IMR-90 (cell line): ENCODE results near the gene METAP2. TPM values are rescaled to one million over a fixed set of nuclear protein-coding genes. Genes with fewer than 3 reads are reported as not detected.

Experiments used
- ATAC-seq: fragments of 200-7000 bp; cut with Tn5 transposase; 2 replicates; pipeline ENCODE4 v1.9.1; 2020; ENCODE audit warnings: low read depth, mild to moderate bottlenecking, moderate library complexity
- BruUV-seq: library from RNA; stranded (reverse); fragments of 400-500 nt; replicated peaks from 2 replicates; lab custom pipeline; 2021; lab: Mats Ljungman, UMichigan
- CTCF ChIA-PET: fragments of 300-600 bp; formaldehyde crosslinking; extraction: SDS; loops from one replicate; lab custom pipeline; 2021; ENCODE audit warnings: antibody characterized with exemption; lab: Yijun Ruan, JAX
- POLR2A ChIA-PET: fragments of 300-600 bp; sonication (Branson Sonifier 250); formaldehyde crosslinking; loops from one replicate; lab custom pipeline; 2022; ENCODE audit warnings: antibody characterized with exemption; ENCODE audit not compliant: unreplicated experiment; lab: Charles Lee
- DNase-seq: peaks from one replicate; pipeline ENCODE4 v3.0.0; 2013
- H2AFZ ChIP-seq: replicated peaks from 2 replicates; pipeline ENCODE3; 2013; ENCODE audit warnings: low read length, mild to moderate bottlenecking; ENCODE audit not compliant: poor library complexity
- H2AK5ac ChIP-seq: 2 replicates; pipeline ENCODE4 v1.6.1; 2013; ENCODE audit warnings: low read depth, low read length, inconsistent platforms
- H2AK9ac ChIP-seq: replicated peaks from 2 replicates; pipeline ENCODE3; 2013; ENCODE audit warnings: mild to moderate bottlenecking, low read depth, low read length, moderate library complexity; ENCODE audit not compliant: poor library complexity
- H2BK120ac ChIP-seq: 2 replicates; pipeline ENCODE4 v1.6.1; 2013; ENCODE audit warnings: low read depth, low read length, inconsistent platforms
- H2BK15ac ChIP-seq: 3 replicates; pipeline ENCODE4 v1.6.1; 2013; ENCODE audit warnings: low read depth, low read length, inconsistent platforms
- H2BK20ac ChIP-seq: 2 replicates; pipeline ENCODE4 v1.6.1; 2013; ENCODE audit warnings: low read depth, mild to moderate bottlenecking, inconsistent platforms, low read length, moderate library complexity
- H2BK5ac ChIP-seq: 2 replicates; pipeline ENCODE4 v1.6.1; 2013; ENCODE audit warnings: mild to moderate bottlenecking, low read depth, low read length, inconsistent platforms; ENCODE audit not compliant: poor library complexity, severe bottlenecking
- H3K14ac ChIP-seq: replicated peaks from 2 replicates; pipeline ENCODE4 v1.6.1; 2013; ENCODE audit warnings: low read depth, low read length, inconsistent platforms
- H3K18ac ChIP-seq: 2 replicates; pipeline ENCODE4 v1.6.1; 2013; ENCODE audit warnings: low read depth, low read length, control low read depth
- H3K23ac ChIP-seq: 2 replicates; pipeline ENCODE4 v1.6.1; 2013; ENCODE audit warnings: low read depth, low read length, inconsistent platforms
- H3K27ac ChIP-seq: 2 replicates; pipeline ENCODE4 v1.5.1; 2013; ENCODE audit warnings: mild to moderate bottlenecking, control low read depth, low read length; ENCODE audit not compliant: insufficient read depth
- H3K27me3 ChIP-seq: 2 replicates; pipeline ENCODE4 v1.6.1; 2013; ENCODE audit warnings: low read length; ENCODE audit not compliant: control insufficient read depth, insufficient read depth
- H3K36me3 ChIP-seq: 2 replicates; pipeline ENCODE4 v1.6.1; 2013; ENCODE audit warnings: low read length, mixed read lengths; ENCODE audit not compliant: control insufficient read depth, insufficient read depth
- H3K4ac ChIP-seq: 2 replicates; pipeline ENCODE4 v1.6.1; 2013; ENCODE audit warnings: low read depth, low read length, inconsistent platforms
- H3K4me1 ChIP-seq: 2 replicates; pipeline ENCODE4 v1.6.1; 2013; ENCODE audit warnings: low read length, mixed read lengths; ENCODE audit not compliant: control insufficient read depth, insufficient read depth
- H3K4me2 ChIP-seq: 2 replicates; pipeline ENCODE4 v1.6.1; 2013; ENCODE audit warnings: low read depth, mild to moderate bottlenecking, control low read depth, low read length, moderate library complexity
- H3K4me3 ChIP-seq: 2 replicates; pipeline ENCODE4 v1.5.1; 2013; ENCODE audit warnings: low read depth, mild to moderate bottlenecking, control low read depth, low read length, moderate library complexity; ENCODE audit not compliant: insufficient read depth
- H3K56ac ChIP-seq: 2 replicates; pipeline ENCODE4 v1.6.1; 2013; ENCODE audit warnings: low read length, inconsistent platforms; ENCODE audit not compliant: insufficient read depth; ENCODE audit errors: extremely low read depth
- H3K79me1 ChIP-seq, 2 experiments: 2 replicates each; pipeline ENCODE4 v1.6.1; 2013; ENCODE audit warnings: low read length in 2 of 2, inconsistent platforms in 1 of 2, low read depth in 1 of 2
- H3K9ac ChIP-seq: 2 replicates; pipeline ENCODE4 v1.6.1; 2013; ENCODE audit warnings: low read depth, low read length, control low read depth
- H3K9me1 ChIP-seq: 2 replicates; pipeline ENCODE4 v1.6.1; 2013; ENCODE audit warnings: low read length, inconsistent platforms; ENCODE audit not compliant: insufficient read depth
- H3K9me3 ChIP-seq: 2 replicates; pipeline ENCODE4 v1.6.1; 2013; ENCODE audit warnings: low read length; ENCODE audit not compliant: control insufficient read depth, insufficient read depth
- H4K20me1 ChIP-seq: 2 replicates; pipeline ENCODE4 v1.6.1; 2013; ENCODE audit warnings: low read length, inconsistent platforms; ENCODE audit not compliant: insufficient read depth
- H4K5ac ChIP-seq: 2 replicates; pipeline ENCODE4 v1.6.1; 2013; ENCODE audit warnings: mild to moderate bottlenecking, low read depth, low read length, control low read depth
- H4K8ac ChIP-seq, 2 experiments: 2 replicates each; pipeline ENCODE4 v1.6.1; 2013; ENCODE audit warnings: low read depth in 2 of 2, low read length in 2 of 2, control low read depth in 1 of 2, inconsistent platforms in 1 of 2
- H4K91ac ChIP-seq: 2 replicates; pipeline ENCODE4 v1.6.1; 2013; ENCODE audit warnings: low read depth, low read length, inconsistent platforms; ENCODE audit not compliant: insufficient read depth
- CEBPB ChIP-seq: IDR thresholded peaks from 2 replicates; pipeline ENCODE4 v1.6.1; 2012; ENCODE audit warnings: low read depth, low read length, improper control_type of control experiment
- ELK1 ChIP-seq: fragments of 150-350 bp; IDR thresholded peaks from 2 replicates; pipeline ENCODE4 v1.6.1; 2016; ENCODE audit warnings: low read depth, mild to moderate bottlenecking, low read length, moderate library complexity, borderline replicate concordance
- WGBS, 2 experiments: methylation state at CpG; one replicate each; pipeline versions ENCODE4 v1.1.5 to v1.1.7; 2013; ENCODE audit warnings: missing lambda C conversion rate in 2 of 2; ENCODE audit not compliant: insufficient read length in 1 of 2; ENCODE audit errors: extremely low coverage in 2 of 2; 5-methylcytosine and 5-hydroxymethylcytosine counted together
- dilution Hi-C: fragments of 300-500 bp; cut with HindIII; formaldehyde crosslinking; loops from one replicate; pipeline ENCODE4 v1.14.3; 2018; ENCODE audit warnings: low sequenced_read_pairs; ENCODE audit not compliant: unreplicated experiment
- in situ Hi-C: fragments of 300-500 bp; cut with MboI; formaldehyde crosslinking; loops from 3 replicates; pipeline ENCODE4 v1.14.3; 2019; ENCODE audit warnings: low sequenced_read_pairs, inconsistent platforms, mixed read lengths
- intact Hi-C: fragments of 100-400 bp; cut with micrococcal nuclease; formaldehyde crosslinking; loops from 2 replicates; pipeline ENCODE4 v1.10.0; 2022
- polyA plus RNA-seq, 3 experiments: library from polyadenylated mRNA; depleted of rRNA; stranded (reverse); fragments of >200 nt; gene quantifications; 2 replicates each; pipeline ENCODE4 v1.2.3, GENCODE V29; 2012; ENCODE audit warnings: low replicate concordance in 1 of 3
- total RNA-seq: library from RNA; depleted of rRNA; stranded (reverse); fragments of >200 nt; gene quantifications from 2 replicates; pipeline ENCODE4 v1.2.3, GENCODE V29; 2012

Gene METAP2
- total and polyA plus RNA-seq, 2 of the 4 experiments (the other 2 are of a cell fraction) = 62.5 to 72.9 TPM

- no peak for ATAC-seq
- no peak overlapping the region for H2AK9ac ChIP-seq
These were observed 80.7 kb downstream of the METAP2 start for GRCh38 chr12:95554532-95555071.

More at GRCh38 chr12:95554532-95555071, 80.7 kb downstream of the METAP2 start:
- H4K8ac ChIP-seq = no peak overlapping the region
- ChIA-PET POLR2A (no interaction called here), CTCF (interaction anchor here (1.1 kb wide), 2 partner anchors 21 to 29 kb away, joined by 3 to 4 read pairs; no protein-coding TSS in a partner anchor)
- no peak overlapping the region for H3K9ac ChIP-seq
- H3K23ac ChIP-seq = no peak overlapping the region
- H3K9me3 ChIP-seq = peaks cover 1% of the 10 kb centered on the region
- no CpG with 5 or more reads among the region's 4 CpGs for WGBS, 2 experiments
- H2BK120ac ChIP-seq = no peak overlapping the region
- dilution Hi-C loops (no loop called here), intact Hi-C loops (no loop called here), in situ Hi-C loops (no loop called here)
- no peak overlapping the region for H2AFZ ChIP-seq
- no peaks in the 10 kb centered on the region for H3K9me1 ChIP-seq
- no peak overlapping the region for H3K27ac ChIP-seq
- no peak overlapping the region; the same call in 1 of the 2 replicates for H3K14ac ChIP-seq
- H3K4me1 ChIP-seq = 0 out of 2 replicates have a peak, but pooled peaks cover 3% of the 10 kb centered on the region
- no peak overlapping the region for H2BK15ac ChIP-seq
- H3K18ac ChIP-seq = no peak overlapping the region
- no peaks in the 10 kb centered on the region for H3K36me3 ChIP-seq
- H3K4ac ChIP-seq = no peak overlapping the region
- H3K56ac ChIP-seq = no peak overlapping the region
- H3K27me3 ChIP-seq = no peaks in the 10 kb centered on the region
- no peak overlapping the region for H3K4me3 ChIP-seq
- no peak overlapping the region for H2BK20ac ChIP-seq
- H4K91ac ChIP-seq = no peak overlapping the region; the same call in 1 of the 2 replicates
- no peak overlapping the region for H4K5ac ChIP-seq
- DNase-seq = no peak
- TF ChIP-seq CEBPB (peak; percentile 55; the same call in 1 of the 2 replicates), ELK1 (no peak)
- no peak overlapping the region for H2AK5ac ChIP-seq
- no peak overlapping the region for H2BK5ac ChIP-seq
- H4K20me1 ChIP-seq = no peaks in the 10 kb centered on the region
- no peaks in the 10 kb centered on the region for H3K79me1 ChIP-seq
- H3K4me2 ChIP-seq = no peak overlapping the region
- no TSS peak for BruUV-seq
